ENCODE data around the gene MARK3.

DNA sequence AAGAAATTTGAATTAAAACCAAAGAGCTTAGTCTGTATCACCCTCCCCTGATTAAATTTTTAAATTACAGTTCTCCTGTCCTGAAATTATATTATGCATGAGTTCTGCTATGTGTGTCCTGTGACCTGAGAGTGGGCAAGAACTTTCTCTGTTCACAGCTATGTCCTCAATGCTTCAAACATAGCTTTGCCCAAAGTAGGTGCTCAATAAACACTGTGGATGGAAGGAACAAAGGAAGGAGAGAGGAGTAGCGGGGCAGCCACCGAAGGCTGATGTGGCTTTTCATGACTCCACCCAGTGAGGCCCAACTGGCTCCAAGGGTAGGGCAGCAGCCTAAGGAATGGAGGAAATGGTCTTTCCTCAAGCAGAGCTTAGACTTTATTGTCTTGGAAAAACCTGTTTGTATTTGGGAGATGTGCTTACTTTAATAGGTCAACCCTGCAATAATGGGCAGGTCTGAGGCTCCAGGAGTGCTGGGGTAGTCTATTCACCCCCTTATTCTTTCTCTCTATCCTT is 7.6 kb upstream of the MARK3 start:
- TF ChIP-seq, protein P1, sequence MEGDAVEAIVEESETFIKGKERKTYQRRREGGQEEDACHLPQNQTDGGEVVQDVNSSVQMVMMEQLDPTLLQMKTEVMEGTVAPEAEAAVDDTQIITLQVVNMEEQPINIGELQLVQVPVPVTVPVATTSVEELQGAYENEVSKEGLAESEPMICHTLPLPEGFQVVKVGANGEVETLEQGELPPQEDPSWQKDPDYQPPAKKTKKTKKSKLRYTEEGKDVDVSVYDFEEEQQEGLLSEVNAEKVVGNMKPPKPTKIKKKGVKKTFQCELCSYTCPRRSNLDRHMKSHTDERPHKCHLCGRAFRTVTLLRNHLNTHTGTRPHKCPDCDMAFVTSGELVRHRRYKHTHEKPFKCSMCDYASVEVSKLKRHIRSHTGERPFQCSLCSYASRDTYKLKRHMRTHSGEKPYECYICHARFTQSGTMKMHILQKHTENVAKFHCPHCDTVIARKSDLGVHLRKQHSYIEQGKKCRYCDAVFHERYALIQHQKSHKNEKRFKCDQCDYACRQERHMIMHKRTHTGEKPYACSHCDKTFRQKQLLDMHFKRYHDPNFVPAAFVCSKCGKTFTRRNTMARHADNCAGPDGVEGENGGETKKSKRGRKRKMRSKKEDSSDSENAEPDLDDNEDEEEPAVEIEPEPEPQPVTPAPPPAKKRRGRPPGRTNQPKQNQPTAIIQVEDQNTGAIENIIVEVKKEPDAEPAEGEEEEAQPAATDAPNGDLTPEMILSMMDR (IDR thresholded peaks at IDR 0.05; ENCODE audit: insufficient read depth, low read length): no peak
- TF ChIP-seq POLR2AphosphoS5 (IDR thresholded peaks at IDR 0.05; ENCODE audit: low read depth) (no peak), SPI1 (IDR thresholded peaks at IDR 0.05; ENCODE audit: borderline replicate concordance, low read depth) (no peak), GABPA (IDR thresholded peaks at IDR 0.05; ENCODE audit: low read depth) (no peak)
- TF ChIP-seq, protein P2, sequence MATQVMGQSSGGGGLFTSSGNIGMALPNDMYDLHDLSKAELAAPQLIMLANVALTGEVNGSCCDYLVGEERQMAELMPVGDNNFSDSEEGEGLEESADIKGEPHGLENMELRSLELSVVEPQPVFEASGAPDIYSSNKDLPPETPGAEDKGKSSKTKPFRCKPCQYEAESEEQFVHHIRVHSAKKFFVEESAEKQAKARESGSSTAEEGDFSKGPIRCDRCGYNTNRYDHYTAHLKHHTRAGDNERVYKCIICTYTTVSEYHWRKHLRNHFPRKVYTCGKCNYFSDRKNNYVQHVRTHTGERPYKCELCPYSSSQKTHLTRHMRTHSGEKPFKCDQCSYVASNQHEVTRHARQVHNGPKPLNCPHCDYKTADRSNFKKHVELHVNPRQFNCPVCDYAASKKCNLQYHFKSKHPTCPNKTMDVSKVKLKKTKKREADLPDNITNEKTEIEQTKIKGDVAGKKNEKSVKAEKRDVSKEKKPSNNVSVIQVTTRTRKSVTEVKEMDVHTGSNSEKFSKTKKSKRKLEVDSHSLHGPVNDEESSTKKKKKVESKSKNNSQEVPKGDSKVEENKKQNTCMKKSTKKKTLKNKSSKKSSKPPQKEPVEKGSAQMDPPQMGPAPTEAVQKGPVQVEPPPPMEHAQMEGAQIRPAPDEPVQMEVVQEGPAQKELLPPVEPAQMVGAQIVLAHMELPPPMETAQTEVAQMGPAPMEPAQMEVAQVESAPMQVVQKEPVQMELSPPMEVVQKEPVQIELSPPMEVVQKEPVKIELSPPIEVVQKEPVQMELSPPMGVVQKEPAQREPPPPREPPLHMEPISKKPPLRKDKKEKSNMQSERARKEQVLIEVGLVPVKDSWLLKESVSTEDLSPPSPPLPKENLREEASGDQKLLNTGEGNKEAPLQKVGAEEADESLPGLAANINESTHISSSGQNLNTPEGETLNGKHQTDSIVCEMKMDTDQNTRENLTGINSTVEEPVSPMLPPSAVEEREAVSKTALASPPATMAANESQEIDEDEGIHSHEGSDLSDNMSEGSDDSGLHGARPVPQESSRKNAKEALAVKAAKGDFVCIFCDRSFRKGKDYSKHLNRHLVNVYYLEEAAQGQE (IDR thresholded peaks at IDR 0.05; ENCODE audit: insufficient replicate concordance, low read depth): no peak

Data from HL-60 (cell line).